Erythroblast (primary cell): ENCODE results near the gene SOX1.

Experiments used
- GATA1 ChIP-seq: IDR thresholded peaks from 2 replicates; pipeline ENCODE4 v1.6.1; 2011; ENCODE audit warnings: low read depth, mild to moderate bottlenecking, control low read depth, low read length, moderate library complexity
- POLR2A ChIP-seq: IDR thresholded peaks from 2 replicates; pipeline ENCODE4 v1.6.1; 2011; ENCODE audit warnings: mild to moderate bottlenecking, low read length

- TF ChIP-seq POLR2A (no peak), GATA1 (no peak)
These were observed 17.0 kb downstream of the SOX1 start for GRCh38 chr13:112083971-112084370.
